Body of pancreas (tissue), 4 donors: ENCODE results near the gene SPAAR.

Source experiments
- POLR2A ChIP-seq, 3 donors: fragments of 450-650 bp; IDR thresholded peaks; one replicate each; pipeline ENCODE4 v1.6.1; 2016; ENCODE audit warnings: antibody characterized with exemption in 3 of 3, mild to moderate bottlenecking in 2 of 3
- TF ChIP-seq, protein P1 (sequence below), 7 experiments: fragments of 450-650 bp in 4 of 7; fragments of 200-600 bp in 3 of 7; sonication (generic) in 3 of 7; IDR thresholded peaks; one replicate each; pipeline ENCODE4 v1.5.1; 2016 to 2019; ENCODE audit warnings: antibody characterized with exemption in 7 of 7

DNA sequence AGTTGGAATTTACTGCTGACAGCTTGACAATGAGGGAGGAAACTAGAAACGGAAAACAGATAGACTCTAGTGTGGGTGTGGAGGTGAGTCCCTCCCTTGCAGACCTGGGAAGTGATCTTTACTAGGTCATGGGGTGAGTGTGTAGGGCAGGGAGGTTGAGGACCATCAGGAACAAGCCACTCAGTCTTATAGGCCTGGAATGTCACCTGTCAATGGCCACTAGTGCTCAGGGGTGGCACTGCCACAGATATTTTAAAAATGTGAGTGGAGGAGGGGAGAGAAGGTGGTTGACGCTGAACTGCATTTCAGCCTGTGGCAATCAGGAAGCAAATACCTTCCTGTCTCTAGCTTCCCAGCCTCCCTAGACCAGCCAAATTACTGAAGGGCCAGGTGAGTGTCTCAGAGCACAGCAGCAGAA is 39.6 kb downstream of the SPAAR start:
- TF ChIP-seq, protein P1, sequence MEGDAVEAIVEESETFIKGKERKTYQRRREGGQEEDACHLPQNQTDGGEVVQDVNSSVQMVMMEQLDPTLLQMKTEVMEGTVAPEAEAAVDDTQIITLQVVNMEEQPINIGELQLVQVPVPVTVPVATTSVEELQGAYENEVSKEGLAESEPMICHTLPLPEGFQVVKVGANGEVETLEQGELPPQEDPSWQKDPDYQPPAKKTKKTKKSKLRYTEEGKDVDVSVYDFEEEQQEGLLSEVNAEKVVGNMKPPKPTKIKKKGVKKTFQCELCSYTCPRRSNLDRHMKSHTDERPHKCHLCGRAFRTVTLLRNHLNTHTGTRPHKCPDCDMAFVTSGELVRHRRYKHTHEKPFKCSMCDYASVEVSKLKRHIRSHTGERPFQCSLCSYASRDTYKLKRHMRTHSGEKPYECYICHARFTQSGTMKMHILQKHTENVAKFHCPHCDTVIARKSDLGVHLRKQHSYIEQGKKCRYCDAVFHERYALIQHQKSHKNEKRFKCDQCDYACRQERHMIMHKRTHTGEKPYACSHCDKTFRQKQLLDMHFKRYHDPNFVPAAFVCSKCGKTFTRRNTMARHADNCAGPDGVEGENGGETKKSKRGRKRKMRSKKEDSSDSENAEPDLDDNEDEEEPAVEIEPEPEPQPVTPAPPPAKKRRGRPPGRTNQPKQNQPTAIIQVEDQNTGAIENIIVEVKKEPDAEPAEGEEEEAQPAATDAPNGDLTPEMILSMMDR (IDR thresholded peaks at IDR 0.05) = no peak
- TF ChIP-seq POLR2A (IDR thresholded peaks at IDR 0.05) = no peak
